ENCODE data around the gene CERS5. TPM values are rescaled to one million over a fixed set of nuclear protein-coding genes. Genes with fewer than 3 reads are reported as not detected.

The CERS5 gene
- polyA plus RNA-seq, 1 of the 3 experiments (the other 2 are of a cell fraction): 56.9 TPM

- TF ChIP-seq USF2 (IDR thresholded peaks at IDR 0.05; ENCODE audit: borderline replicate concordance, low read depth, low read length): no peak
Observed at GRCh38 chr12:50120521-50120920, 46.6 kb downstream of the CERS5 start (continued).

- Histone ChIP-seq H2AFZ (ENCODE audit: low read depth) (no peak overlapping the region), H3K9me2 (no peaks in the 10 kb centered on the region), H3K4me3 (ENCODE audit: low read depth in 2 of 2, low read length in 1 of 2) (no peak overlapping the region), H3K4me2 (no peak overlapping the region), H3K36me3 (replicated peaks in 1 of 2; ENCODE audit: control insufficient read depth in 1 of 2, insufficient read depth in 2 of 2, low read length in 1 of 2) (peaks cover 15 to 29% of the 10 kb centered on the region in 2 experiments), H3K27ac (ENCODE audit: low read depth in 2 of 2, low read length in 1 of 2) (no peak overlapping the region), H4K20me1 (ENCODE audit: insufficient read depth) (no peaks in the 10 kb centered on the region), H3K27me3 (ENCODE audit: insufficient read depth) (no peaks in the 10 kb centered on the region), H3K79me2 (ENCODE audit: insufficient read depth) (peaks cover 52% of the 10 kb centered on the region), H3K4me1 (ENCODE audit: control insufficient read depth in 1 of 2, insufficient read depth in 2 of 2, low read depth in 1 of 2, low read length in 1 of 2) (no peaks in the 10 kb centered on the region), H3K9ac (no peak overlapping the region), H3K9me3 (no peaks in the 10 kb centered on the region), H3F3A (replicated peaks; ENCODE audit: insufficient read depth) (no peaks in the 10 kb centered on the region)
- CTCF ChIA-PET: interaction anchor here (1.0 to 1.6 kb wide), 3 partner anchors 11 to 152 kb away, joined by 3 to 5 read pairs (median 4); no protein-coding TSS in a partner anchor
- WGBS (ENCODE audit: low lambda C conversion rate): 100% methylated on average over 2 of the region's 2 CpGs
- no peak for DNase-seq
- no peak for TF ChIP-seq MXI1 (IDR thresholded peaks at IDR 0.05; ENCODE audit: low read depth, low read length)
- no peak for TF ChIP-seq YY1 (IDR thresholded peaks at IDR 0.05; ENCODE audit: low read depth)
- no peak for TF ChIP-seq ZBTB33 (IDR thresholded peaks at IDR 0.05; ENCODE audit: borderline replicate concordance, low read depth)
- TF ChIP-seq FOSL2 (IDR thresholded peaks at IDR 0.05; ENCODE audit: borderline replicate concordance, low read depth): no peak
- TF ChIP-seq ELF1 (IDR thresholded peaks at IDR 0.05): no peak
- no peak for TF ChIP-seq TAF1 (IDR thresholded peaks at IDR 0.05; ENCODE audit: borderline replicate concordance, low read depth, low read length)
- TF ChIP-seq REST (IDR thresholded peaks at IDR 0.05; ENCODE audit: low read depth, low read length): no peak
- no peak for TF ChIP-seq MAX (IDR thresholded peaks at IDR 0.05; ENCODE audit: low read depth)
- no peak for TF ChIP-seq RFX5 (IDR thresholded peaks at IDR 0.05; ENCODE audit: low read length)
- TF ChIP-seq SIN3A (IDR thresholded peaks at IDR 0.05; ENCODE audit: borderline replicate concordance, low read depth, low read length): no peak
- TF ChIP-seq RXRA (IDR thresholded peaks at IDR 0.05; ENCODE audit: borderline replicate concordance, low read depth): no peak
- no peak for TF ChIP-seq NRF1 (IDR thresholded peaks at IDR 0.05; ENCODE audit: low read depth, low read length)
- no peak for TF ChIP-seq PBX3 (IDR thresholded peaks at IDR 0.05)
- no peak for TF ChIP-seq JUND (IDR thresholded peaks at IDR 0.05)
- TF ChIP-seq POLR2AphosphoS5 (IDR thresholded peaks at IDR 0.05; ENCODE audit: low read depth, low read length): no peak
- POLR2A ChIA-PET: no interaction called here
Observed at GRCh38 chr12:50119387-50119786, 47.8 kb downstream of the CERS5 start.
